ENCODE measurements around the gene ESYT2. TPM values are rescaled to one million over a fixed set of nuclear protein-coding genes. Genes with fewer than 3 reads are reported as not detected.

Gene ESYT2
- total RNA-seq, 2 donors from 2014 or later = 30.7 to 36.9 TPM

GRCh38 chr7:158779061-158780000 is 50.0 kb downstream of the ESYT2 start:
- Histone ChIP-seq H3K9me3 (ENCODE audit: control insufficient read depth, low read length) (peaks cover 20% of the 10 kb centered on the region), H3K4me3 (ENCODE audit: low read length) (no peak overlapping the region), H3K9ac (ENCODE audit: extremely low read depth, low read length, poor library complexity, severe bottlenecking) (no peak overlapping the region), H3K27me3 (ENCODE audit: control insufficient read depth, insufficient read depth, low read length, poor library complexity, severe bottlenecking) (no peaks in the 10 kb centered on the region), H3K36me3 (ENCODE audit: control insufficient read depth, insufficient read depth, low read length) (peaks cover 44% of the 10 kb centered on the region), H3K4me1 (ENCODE audit: control insufficient read depth, insufficient read depth, low read length) (no peaks in the 10 kb centered on the region), H3K27ac (ENCODE audit: low read depth, low read length) (no peak overlapping the region)
- WGBS, 2 experiments (ENCODE audit: insufficient coverage in 1 of 2, insufficient read length in 1 of 2) = 91 to 100% methylated on average over 3 to 6 of the region's 6 CpGs
- no peak for DNase-seq
- no peaks in the 10 kb centered on the region for H3K9me3 Mint-ChIP-seq
- peaks cover 32% of the 10 kb centered on the region for H3K36me3 Mint-ChIP-seq (ENCODE audit: low read depth)
- peaks cover 5% of the 10 kb centered on the region for H3K4me1 Mint-ChIP-seq
- no peaks in the 10 kb centered on the region for H3K27me3 Mint-ChIP-seq (ENCODE audit: insufficient read depth)
- no peak overlapping the region for H3K27ac Mint-ChIP-seq
- no peak overlapping the region for H3K4me3 Mint-ChIP-seq
- TF ChIP-seq, protein P1, sequence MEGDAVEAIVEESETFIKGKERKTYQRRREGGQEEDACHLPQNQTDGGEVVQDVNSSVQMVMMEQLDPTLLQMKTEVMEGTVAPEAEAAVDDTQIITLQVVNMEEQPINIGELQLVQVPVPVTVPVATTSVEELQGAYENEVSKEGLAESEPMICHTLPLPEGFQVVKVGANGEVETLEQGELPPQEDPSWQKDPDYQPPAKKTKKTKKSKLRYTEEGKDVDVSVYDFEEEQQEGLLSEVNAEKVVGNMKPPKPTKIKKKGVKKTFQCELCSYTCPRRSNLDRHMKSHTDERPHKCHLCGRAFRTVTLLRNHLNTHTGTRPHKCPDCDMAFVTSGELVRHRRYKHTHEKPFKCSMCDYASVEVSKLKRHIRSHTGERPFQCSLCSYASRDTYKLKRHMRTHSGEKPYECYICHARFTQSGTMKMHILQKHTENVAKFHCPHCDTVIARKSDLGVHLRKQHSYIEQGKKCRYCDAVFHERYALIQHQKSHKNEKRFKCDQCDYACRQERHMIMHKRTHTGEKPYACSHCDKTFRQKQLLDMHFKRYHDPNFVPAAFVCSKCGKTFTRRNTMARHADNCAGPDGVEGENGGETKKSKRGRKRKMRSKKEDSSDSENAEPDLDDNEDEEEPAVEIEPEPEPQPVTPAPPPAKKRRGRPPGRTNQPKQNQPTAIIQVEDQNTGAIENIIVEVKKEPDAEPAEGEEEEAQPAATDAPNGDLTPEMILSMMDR (conservative IDR thresholded peaks at IDR 0.05) = no peak

DNA sequence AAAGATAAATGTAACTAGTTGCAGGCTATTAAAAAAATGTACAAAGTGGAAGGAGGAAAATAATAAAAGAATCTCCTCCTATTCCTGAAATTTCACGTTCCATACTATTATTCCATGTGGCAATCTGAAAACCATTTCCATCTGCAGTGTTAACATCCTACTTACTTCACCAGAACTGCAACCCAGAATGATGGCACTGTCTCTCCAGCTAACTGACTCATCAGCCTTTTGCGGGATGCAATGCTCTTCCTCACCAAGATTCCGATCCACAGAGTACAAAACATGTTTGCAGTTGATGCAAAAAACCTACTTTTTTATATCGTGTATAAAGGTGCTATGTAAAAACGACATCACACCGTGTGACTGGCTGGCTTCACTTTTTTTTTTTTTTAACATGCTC is 50.8 kb downstream of the ESYT2 start:
- Mint-ChIP-seq H3K27ac (no peak overlapping the region), H3K27me3 (ENCODE audit: insufficient read depth) (no peaks in the 10 kb centered on the region), H3K9me3 (no peaks in the 10 kb centered on the region), H3K4me3 (no peak overlapping the region), H3K36me3 (ENCODE audit: low read depth) (peaks cover 32% of the 10 kb centered on the region), H3K4me1 (peaks cover 5% of the 10 kb centered on the region)
- 93 to 95% methylated on average over 5 to 6 of the region's 6 CpGs for WGBS, 2 experiments (ENCODE audit: insufficient coverage in 1 of 2, insufficient read length in 1 of 2)
- H3K9me3 ChIP-seq (ENCODE audit: control insufficient read depth, low read length) = peaks cover 20% of the 10 kb centered on the region
- H3K4me1 ChIP-seq (ENCODE audit: control insufficient read depth, insufficient read depth, low read length) = no peaks in the 10 kb centered on the region
- H3K36me3 ChIP-seq (ENCODE audit: control insufficient read depth, insufficient read depth, low read length) = peaks cover 45% of the 10 kb centered on the region
- DNase-seq = no peak
- no peaks in the 10 kb centered on the region for H3K27me3 ChIP-seq (ENCODE audit: control insufficient read depth, insufficient read depth, low read length, poor library complexity, severe bottlenecking)
- no peak overlapping the region for H3K9ac ChIP-seq (ENCODE audit: extremely low read depth, low read length, poor library complexity, severe bottlenecking)
- TF ChIP-seq, protein P1 (conservative IDR thresholded peaks at IDR 0.05) = no peak
- H3K4me3 ChIP-seq (ENCODE audit: low read length) = no peak overlapping the region
- H3K27ac ChIP-seq (ENCODE audit: low read depth, low read length) = no peak overlapping the region

DNA sequence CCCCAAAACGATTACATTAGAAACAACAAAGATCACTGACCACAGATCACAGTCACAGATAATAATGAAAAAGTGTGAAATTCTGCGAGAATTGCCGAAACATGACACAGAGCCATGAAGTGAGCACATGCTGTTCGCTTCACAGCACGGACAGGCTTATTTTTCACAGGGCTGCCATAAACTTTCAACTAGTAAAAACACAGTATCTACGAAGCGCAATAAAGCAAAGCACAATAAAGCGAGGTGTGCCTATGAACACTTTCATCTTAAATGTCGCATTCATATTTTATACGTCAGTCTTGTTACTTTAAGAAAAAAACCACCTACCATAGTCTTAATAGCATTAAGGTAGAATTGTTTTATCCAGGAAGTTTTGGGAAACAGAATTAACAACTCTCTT is 51.5 kb downstream of the ESYT2 start:
- Histone ChIP-seq H3K4me3 (ENCODE audit: low read length) (no peak overlapping the region), H3K36me3 (ENCODE audit: control insufficient read depth, insufficient read depth, low read length) (peaks cover 45% of the 10 kb centered on the region), H3K4me1 (ENCODE audit: control insufficient read depth, insufficient read depth, low read length) (no peaks in the 10 kb centered on the region), H3K9ac (ENCODE audit: extremely low read depth, low read length, poor library complexity, severe bottlenecking) (no peak overlapping the region), H3K27me3 (ENCODE audit: control insufficient read depth, insufficient read depth, low read length, poor library complexity, severe bottlenecking) (no peaks in the 10 kb centered on the region), H3K27ac (ENCODE audit: low read depth, low read length) (no peak overlapping the region), H3K9me3 (ENCODE audit: control insufficient read depth, low read length) (peaks cover 20% of the 10 kb centered on the region)
- Mint-ChIP-seq H3K27ac (no peak overlapping the region), H3K4me1 (peaks cover 5% of the 10 kb centered on the region), H3K4me3 (no peak overlapping the region), H3K36me3 (ENCODE audit: low read depth) (peaks cover 37% of the 10 kb centered on the region), H3K27me3 (ENCODE audit: insufficient read depth) (no peaks in the 10 kb centered on the region), H3K9me3 (no peaks in the 10 kb centered on the region)
- 87 to 99% methylated on average over 7 to 10 of the region's 10 CpGs for WGBS, 2 experiments (ENCODE audit: insufficient coverage in 1 of 2, insufficient read length in 1 of 2)
- no peak for DNase-seq
- TF ChIP-seq, protein P1 (conservative IDR thresholded peaks at IDR 0.05) = no peak
